ENCODE measurements around the gene DNAJC28.
"Not testable (repeated sequence)": the region's sequence is repeated elsewhere in the genome, so short reads cannot be mapped to it uniquely, and the experiment has no call there.

DNAJC28 gene

GRCh38 chr21:33491373-33492102 lies at the start of gene DNAJC28:
Gene DNAJC28, minus strand, starts transcription at chr21:33491716. Its CDS starts 2,323 bp downstream, at chr21:33489393.
- DNase-seq (ENCODE audit: low read depth) = peak; percentile 91

- no peak for DNase-seq (ENCODE audit: low read depth)
These were observed 49.7 kb upstream of the DNAJC28 start for GRCh38 chr21:33541105-33541711.

- no peak for DNase-seq (ENCODE audit: low read depth)
These were observed 49.2 kb upstream of the DNAJC28 start for GRCh38 chr21:33540711-33541104.

GRCh38 chr21:33539616-33540015 lies 48.1 kb upstream of the DNAJC28 start:
- no peak for DNase-seq (ENCODE audit: low read depth)

GRCh38 chr21:33537212-33537611 lies 45.7 kb upstream of the DNAJC28 start:
- DNase-seq (ENCODE audit: low read depth) = no peak

GRCh38 chr21:33531007-33531406 lies 39.5 kb upstream of the DNAJC28 start:
- no peak for DNase-seq (ENCODE audit: low read depth)

GRCh38 chr21:33522953-33523349 lies 31.4 kb upstream of the DNAJC28 start:
- no peak for DNase-seq (ENCODE audit: low read depth)

- DNase-seq (ENCODE audit: low read depth) = no peak
These were observed 30.9 kb upstream of the DNAJC28 start for GRCh38 chr21:33522297-33522952.

- DNase-seq (ENCODE audit: low read depth) = no peak
These were observed 27.4 kb upstream of the DNAJC28 start for GRCh38 chr21:33518899-33519298.

GRCh38 chr21:33514229-33514628 lies 22.7 kb upstream of the DNAJC28 start:
- DNase-seq (ENCODE audit: low read depth) = no peak

GRCh38 chr21:33512481-33512880 lies 21.0 kb upstream of the DNAJC28 start:
- DNase-seq (ENCODE audit: low read depth) = no peak

- DNase-seq (ENCODE audit: low read depth) = no peak
These were observed 20.1 kb upstream of the DNAJC28 start for GRCh38 chr21:33511639-33512038.

- no peak for DNase-seq (ENCODE audit: low read depth)
These were observed 19.3 kb upstream of the DNAJC28 start for GRCh38 chr21:33510826-33511225.

- DNase-seq (ENCODE audit: low read depth) = not testable (repeated sequence)
These were observed 15.5 kb upstream of the DNAJC28 start for GRCh38 chr21:33507003-33507402.

- no peak for DNase-seq (ENCODE audit: low read depth)
These were observed 14.3 kb upstream of the DNAJC28 start for GRCh38 chr21:33505833-33506232.

- DNase-seq (ENCODE audit: low read depth) = no peak
These were observed 4.8 kb upstream of the DNAJC28 start for GRCh38 chr21:33496345-33496744.

GRCh38 chr21:33495743-33496142 lies 4.2 kb upstream of the DNAJC28 start:
- no peak for DNase-seq (ENCODE audit: low read depth)

- DNase-seq (ENCODE audit: low read depth) = no peak
These were observed 2.2 kb upstream of the DNAJC28 start for GRCh38 chr21:33493756-33494155.

GRCh38 chr21:33492571-33492970 lies 1.1 kb upstream of the DNAJC28 start:
- DNase-seq (ENCODE audit: low read depth) = no peak

- DNase-seq (ENCODE audit: low read depth) = no peak
These were observed 534 bp downstream of the DNAJC28 start for GRCh38 chr21:33490991-33491372.

GRCh38 chr21:33488936-33489335 lies 2.6 kb downstream of the DNAJC28 start:
- no peak for DNase-seq (ENCODE audit: low read depth)

- DNase-seq (ENCODE audit: low read depth) = no peak
These were observed 3.5 kb downstream of the DNAJC28 start for GRCh38 chr21:33487996-33488395.

GRCh38 chr21:33481314-33481943 lies 10.1 kb downstream of the DNAJC28 start:
- no peak for DNase-seq (ENCODE audit: low read depth)

All from stimulated activated CD8-positive, alpha-beta memory T cell treated with anti-CD3 and anti-CD28 coated beads, Interleukin-12 subunit alpha, Interleukin-12 subunit beta, amount 100 ng/mL, for 4 hours (primary cell).